ENCODE measurements around the gene MYO3B. TPM values are rescaled to one million over a fixed set of nuclear protein-coding genes. Genes with fewer than 3 reads are reported as not detected.

Gene MYO3B
- total RNA-seq, 1 experiment from 2014 or later, result 0.63 TPM

DNA sequence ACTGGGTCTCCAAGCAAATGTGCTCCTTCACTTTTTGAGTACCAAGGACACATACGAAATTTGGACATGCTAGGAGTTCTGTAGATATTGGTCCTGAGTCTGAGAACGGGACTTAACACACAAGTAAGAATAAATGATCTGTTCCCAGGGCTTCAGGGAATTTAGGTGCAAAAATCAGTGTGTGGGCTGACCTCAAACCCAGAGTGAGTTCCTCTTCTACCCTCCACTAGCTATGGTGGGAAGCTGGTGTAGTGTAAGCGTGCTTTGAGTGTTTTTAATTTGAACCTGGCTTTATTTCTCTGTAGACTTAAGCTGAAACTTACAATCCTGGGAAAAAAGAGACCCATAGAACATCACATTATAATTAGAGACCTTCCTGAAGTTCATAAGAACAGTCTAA, 50.5 kb downstream of the MYO3B start:
- no peak overlapping the region for H3K27ac Mint-ChIP-seq
- Histone ChIP-seq H3K56ac (ENCODE audit: insufficient read length, low read depth, low read length) (no peak overlapping the region), H4K20me1 (ENCODE audit: control insufficient read depth, insufficient read depth, insufficient read length) (no peaks in the 10 kb centered on the region), H3K4me1 (ENCODE audit: insufficient read depth, low read length) (no peaks in the 10 kb centered on the region), H2BK120ac (ENCODE audit: low read depth, low read length, poor library complexity, severe bottlenecking) (no peak overlapping the region), H2AK5ac (ENCODE audit: insufficient read length, low read length) (no peak overlapping the region), H3K79me2 (ENCODE audit: insufficient read depth, low read length) (no peaks in the 10 kb centered on the region), H3K14ac (ENCODE audit: insufficient read depth, low read length) (no peak overlapping the region), H3K79me1 (ENCODE audit: insufficient read depth, low read depth, low read length, poor library complexity, severe bottlenecking) (no peaks in the 10 kb centered on the region), H4K5ac (ENCODE audit: insufficient read length, low read depth, low read length) (no peak overlapping the region), H3K27me3 (ENCODE audit: insufficient read depth, low read length) (no peaks in the 10 kb centered on the region), H3K18ac (ENCODE audit: insufficient read length, low read depth, low read length) (no peak overlapping the region), H3K4me2 (ENCODE audit: insufficient read depth, insufficient read length, low read length) (no peak overlapping the region), H3K4ac (ENCODE audit: low read depth, low read length) (no peak overlapping the region), H3K23me2 (ENCODE audit: insufficient read length, low read depth, low read length, poor library complexity, severe bottlenecking) (no peaks in the 10 kb centered on the region), H3T11ph (ENCODE audit: low read length) (no peak overlapping the region), H2BK15ac (ENCODE audit: low read depth, low read length) (no peak overlapping the region), H2BK12ac (ENCODE audit: insufficient read length, low read depth, low read length) (no peak overlapping the region), H3K27ac (ENCODE audit: insufficient read length, low read depth, low read length) (no peak overlapping the region), H2BK5ac (ENCODE audit: insufficient read length, low read length) (no peak overlapping the region), H3K9me3 (ENCODE audit: control insufficient read depth, low read depth, low read length) (no peaks in the 10 kb centered on the region), H3K23ac (ENCODE audit: insufficient read length, low read depth, low read length) (no peak overlapping the region), H3K9ac (ENCODE audit: extremely low read depth, insufficient read length, low read length) (no peak overlapping the region), H4K8ac (replicated peaks; ENCODE audit: insufficient read length, low read depth, low read length) (no peak overlapping the region), H2BK20ac (ENCODE audit: low read depth, low read length, poor library complexity, severe bottlenecking) (no peak overlapping the region), H4K91ac (ENCODE audit: insufficient read length, low read depth, low read length) (no peak overlapping the region), H2AFZ (ENCODE audit: low read length) (no peak overlapping the region)
- no CpG with 5 or more reads among the region's 3 CpGs for WGBS (ENCODE audit: extremely low coverage, insufficient read length, low lambda C conversion rate)
- peaks cover 2 to 18% of the 10 kb centered on the region in 2 experiments; a peak in 3 of 4 replicates for H3K4me1 Mint-ChIP-seq
- no peaks in the 10 kb centered on the region for H3K36me3 Mint-ChIP-seq (ENCODE audit: insufficient read depth in 1 of 3, low read depth in 3 of 3)
- H3K27me3 Mint-ChIP-seq (ENCODE audit: low read depth), result no peaks in the 10 kb centered on the region; the same call in 1 of the 2 replicates
- no peak overlapping the region for H3K4me3 Mint-ChIP-seq
- no peaks in the 10 kb centered on the region for H3K9me3 Mint-ChIP-seq
- DNase-seq, result no peak
- TF ChIP-seq, protein P1, sequence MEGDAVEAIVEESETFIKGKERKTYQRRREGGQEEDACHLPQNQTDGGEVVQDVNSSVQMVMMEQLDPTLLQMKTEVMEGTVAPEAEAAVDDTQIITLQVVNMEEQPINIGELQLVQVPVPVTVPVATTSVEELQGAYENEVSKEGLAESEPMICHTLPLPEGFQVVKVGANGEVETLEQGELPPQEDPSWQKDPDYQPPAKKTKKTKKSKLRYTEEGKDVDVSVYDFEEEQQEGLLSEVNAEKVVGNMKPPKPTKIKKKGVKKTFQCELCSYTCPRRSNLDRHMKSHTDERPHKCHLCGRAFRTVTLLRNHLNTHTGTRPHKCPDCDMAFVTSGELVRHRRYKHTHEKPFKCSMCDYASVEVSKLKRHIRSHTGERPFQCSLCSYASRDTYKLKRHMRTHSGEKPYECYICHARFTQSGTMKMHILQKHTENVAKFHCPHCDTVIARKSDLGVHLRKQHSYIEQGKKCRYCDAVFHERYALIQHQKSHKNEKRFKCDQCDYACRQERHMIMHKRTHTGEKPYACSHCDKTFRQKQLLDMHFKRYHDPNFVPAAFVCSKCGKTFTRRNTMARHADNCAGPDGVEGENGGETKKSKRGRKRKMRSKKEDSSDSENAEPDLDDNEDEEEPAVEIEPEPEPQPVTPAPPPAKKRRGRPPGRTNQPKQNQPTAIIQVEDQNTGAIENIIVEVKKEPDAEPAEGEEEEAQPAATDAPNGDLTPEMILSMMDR (conservative IDR thresholded peaks at IDR 0.05), result no peak

Data from H9 (cell line).